Thoracic aorta (tissue), 2 donors: Measurements from ENCODE around the gene SIRT4. TPM values are rescaled to one million over a fixed set of nuclear protein-coding genes. Genes with fewer than 3 reads are reported as not detected.
"Not testable (repeated sequence)": the region's sequence is repeated elsewhere in the genome, so short reads cannot be mapped to it uniquely, and the experiment has no call there.

ENCODE experiments used
- ATAC-seq: fragments of 150-250 bp; one replicate; pipeline ENCODE4 v1.8.0; 2017; ENCODE audit warnings: low read depth; ENCODE audit not compliant: insufficient number of reproducible peaks, low FRiP score
- DNase-seq: peaks from one replicate; pipeline ENCODE4 v3.0.0-alpha.2; 2020; ENCODE audit warnings: low spot score
- H3K27ac ChIP-seq, 2 donors: fragments of 200-600 bp; sonication (generic); 1 replicate in 1 of 2; 2 replicates in 1 of 2; pipeline ENCODE4 v1.5.1; 2016; ENCODE audit warnings: mild to moderate bottlenecking in 2 of 2, moderate library complexity in 2 of 2
- H3K27me3 ChIP-seq: fragments of 200-600 bp; sonication (generic); replicated peaks from 2 replicates; pipeline ENCODE4 v1.6.0; 2016; ENCODE audit warnings: mild to moderate bottlenecking; ENCODE audit not compliant: insufficient read depth
- H3K36me3 ChIP-seq: fragments of 200-600 bp; sonication (generic); one replicate; pipeline ENCODE4 v1.5.1; 2016
- H3K4me1 ChIP-seq, 2 donors: fragments of 200-600 bp; sonication (generic); 1 replicate in 1 of 2; 2 replicates in 1 of 2; pipeline versions ENCODE4 v1.5.1 to v1.6.0; 2016; ENCODE audit warnings: low read depth in 2 of 2, mild to moderate bottlenecking in 1 of 2; ENCODE audit not compliant: control insufficient read depth in 1 of 2
- H3K4me3 ChIP-seq: fragments of 200-600 bp; sonication (generic); 2 replicates; pipeline ENCODE4 v1.5.1; 2016; ENCODE audit warnings: mild to moderate bottlenecking
- H3K9me3 ChIP-seq: fragments of 200-600 bp; sonication (generic); 2 replicates; pipeline ENCODE4 v1.5.1; 2016
- CTCF ChIP-seq: fragments of 200-600 bp; sonication (generic); IDR thresholded peaks from one replicate; pipeline ENCODE4 v1.5.1; 2019; ENCODE audit warnings: antibody characterized with exemption
- total RNA-seq, 2 donors: library from RNA; depleted of rRNA; stranded (reverse); fragments of >200 nt; gene quantifications; one replicate each; pipeline versions ENCODE4 v1.1.0 to v1.2.3, GENCODE V29; 2016

Gene SIRT4
- total RNA-seq, 2 donors from 2014 or later = 0.56 to 8.8 TPM

- H3K4me1 ChIP-seq = no peaks in the 10 kb centered on the region
- H3K36me3 ChIP-seq = no peaks in the 10 kb centered on the region
- H3K9me3 ChIP-seq = no peaks in the 10 kb centered on the region
- no peak overlapping the region for H3K27ac ChIP-seq
- H3K27me3 ChIP-seq = no peaks in the 10 kb centered on the region
- no peak overlapping the region for H3K4me3 ChIP-seq
- TF ChIP-seq CTCF = no peak
- ATAC-seq = no peak
- no peak for DNase-seq
Observed at GRCh38 chr12:120331390-120331789, 29.3 kb downstream of the SIRT4 start.

- ATAC-seq (no peak), DNase-seq (no peak)
- Histone ChIP-seq H3K4me3 (no peak overlapping the region), H3K4me1 (no peaks in the 10 kb centered on the region), H3K27ac (no peak overlapping the region), H3K9me3 (no peaks in the 10 kb centered on the region), H3K27me3 (no peaks in the 10 kb centered on the region), H3K36me3 (no peaks in the 10 kb centered on the region)
- TF ChIP-seq CTCF = no peak
Observed at GRCh38 chr12:120332041-120332440, 29.9 kb downstream of the SIRT4 start.

- DNase-seq (no peak), ATAC-seq (no peak)
- H3K4me3 ChIP-seq = no peak overlapping the region
- no peaks in the 10 kb centered on the region for H3K4me1 ChIP-seq
- no peaks in the 10 kb centered on the region for H3K27me3 ChIP-seq
- H3K27ac ChIP-seq = no peak overlapping the region
- no peaks in the 10 kb centered on the region for H3K9me3 ChIP-seq
- H3K36me3 ChIP-seq = no peaks in the 10 kb centered on the region
- no peak for TF ChIP-seq CTCF
Observed at GRCh38 chr12:120332523-120332922, 30.4 kb downstream of the SIRT4 start.

- DNase-seq, H3K27ac ChIP-seq, H3K36me3 ChIP-seq, H3K4me1 ChIP-seq, H3K4me3 ChIP-seq, H3K9me3 ChIP-seq, ATAC-seq, H3K27me3 ChIP-seq: not testable (repeated sequence)
- peak; percentile 58 for TF ChIP-seq CTCF
Observed at GRCh38 chr12:120335447-120335846, 33.3 kb downstream of the SIRT4 start.

- not testable (repeated sequence) for H3K4me1 ChIP-seq, ATAC-seq, H3K36me3 ChIP-seq, H3K9me3 ChIP-seq, H3K27ac ChIP-seq, H3K4me3 ChIP-seq, H3K27me3 ChIP-seq, DNase-seq
Observed at GRCh38 chr12:120336392-120336791, 34.3 kb downstream of the SIRT4 start.

- Histone ChIP-seq H3K4me3 (no peak overlapping the region), H3K27ac (no peak overlapping the region), H3K27me3 (no peaks in the 10 kb centered on the region), H3K36me3 (no peaks in the 10 kb centered on the region), H3K9me3 (no peaks in the 10 kb centered on the region), H3K4me1 (no peaks in the 10 kb centered on the region)
- DNase-seq = no peak
- TF ChIP-seq CTCF = no peak
- no peak for ATAC-seq
Observed at GRCh38 chr12:120337730-120338129, 35.6 kb downstream of the SIRT4 start.
